GM10248 (cell line): ENCODE measurements around the gene SLC22A15.
A peak's percentile ranks its signal among the peaks of the same experiment; 100 is the strongest.

Experiments used
- CTCF ChIA-PET: fragments of 300-600 bp; sonication (Branson Sonifier 250); formaldehyde crosslinking; extraction: SDS; loops from one replicate; lab custom pipeline; 2021; ENCODE audit warnings: antibody characterized with exemption; lab: Yijun Ruan, JAX
- POLR2A ChIA-PET: fragments of 350-650 bp; sonication (Branson Sonifier 250); formaldehyde crosslinking; extraction: SDS; loops from one replicate; lab custom pipeline; 2020; ENCODE audit warnings: antibody characterized with exemption; lab: Yijun Ruan, JAX
- DNase-seq: peaks from one replicate; pipeline ENCODE4 v3.0.0; 2012; ENCODE audit errors: extremely low spot score
- TF ChIP-seq, protein P1 (sequence below): IDR thresholded peaks from 2 replicates; pipeline ENCODE4 v1.5.1; 2012; ENCODE audit warnings: mild to moderate bottlenecking, low read depth; ENCODE audit errors: extremely low read depth, missing control alignments, control extremely low read depth

Gene SLC22A15

DNA sequence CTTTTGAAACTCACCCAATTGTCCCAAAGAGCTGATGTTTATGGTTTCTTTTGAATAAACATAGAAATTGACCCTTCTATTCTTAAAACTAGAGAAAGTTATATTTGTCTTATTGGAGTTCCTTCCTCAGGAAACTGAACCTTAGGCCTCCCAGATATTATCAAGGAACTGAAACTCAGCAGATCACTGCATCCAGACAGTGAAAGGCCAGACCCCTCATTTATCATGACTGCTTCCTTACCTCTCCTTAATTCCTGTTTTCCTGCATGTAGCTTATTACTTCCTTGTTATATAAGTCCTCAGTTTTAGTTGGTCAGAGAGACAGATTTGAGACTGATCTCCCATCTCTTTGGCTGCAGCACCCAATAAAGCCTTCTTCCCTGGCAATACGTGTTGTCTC lies 27.5 kb downstream of the SLC22A15 start:
- DNase-seq = no peak
- POLR2A ChIA-PET = no interaction called here
- CTCF ChIA-PET = interaction anchor here (1.3 to 2.0 kb wide), 5 partner anchors 10 to 196 kb away, joined by 3 to 7 read pairs (median 3); no protein-coding TSS in a partner anchor
- TF ChIP-seq, protein P1, sequence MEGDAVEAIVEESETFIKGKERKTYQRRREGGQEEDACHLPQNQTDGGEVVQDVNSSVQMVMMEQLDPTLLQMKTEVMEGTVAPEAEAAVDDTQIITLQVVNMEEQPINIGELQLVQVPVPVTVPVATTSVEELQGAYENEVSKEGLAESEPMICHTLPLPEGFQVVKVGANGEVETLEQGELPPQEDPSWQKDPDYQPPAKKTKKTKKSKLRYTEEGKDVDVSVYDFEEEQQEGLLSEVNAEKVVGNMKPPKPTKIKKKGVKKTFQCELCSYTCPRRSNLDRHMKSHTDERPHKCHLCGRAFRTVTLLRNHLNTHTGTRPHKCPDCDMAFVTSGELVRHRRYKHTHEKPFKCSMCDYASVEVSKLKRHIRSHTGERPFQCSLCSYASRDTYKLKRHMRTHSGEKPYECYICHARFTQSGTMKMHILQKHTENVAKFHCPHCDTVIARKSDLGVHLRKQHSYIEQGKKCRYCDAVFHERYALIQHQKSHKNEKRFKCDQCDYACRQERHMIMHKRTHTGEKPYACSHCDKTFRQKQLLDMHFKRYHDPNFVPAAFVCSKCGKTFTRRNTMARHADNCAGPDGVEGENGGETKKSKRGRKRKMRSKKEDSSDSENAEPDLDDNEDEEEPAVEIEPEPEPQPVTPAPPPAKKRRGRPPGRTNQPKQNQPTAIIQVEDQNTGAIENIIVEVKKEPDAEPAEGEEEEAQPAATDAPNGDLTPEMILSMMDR = no peak

GRCh38 chr1:116006486-116006964 lies 30.2 kb downstream of the SLC22A15 start:
- ChIA-PET CTCF (interaction anchor here (1.8 kb wide), 2 partner anchors 14 to 15 kb away, joined by 7 to 10 read pairs; no protein-coding TSS in a partner anchor), POLR2A (no interaction called here)
- TF ChIP-seq, protein P1 = no peak
- DNase-seq = peak; percentile 17

DNA sequence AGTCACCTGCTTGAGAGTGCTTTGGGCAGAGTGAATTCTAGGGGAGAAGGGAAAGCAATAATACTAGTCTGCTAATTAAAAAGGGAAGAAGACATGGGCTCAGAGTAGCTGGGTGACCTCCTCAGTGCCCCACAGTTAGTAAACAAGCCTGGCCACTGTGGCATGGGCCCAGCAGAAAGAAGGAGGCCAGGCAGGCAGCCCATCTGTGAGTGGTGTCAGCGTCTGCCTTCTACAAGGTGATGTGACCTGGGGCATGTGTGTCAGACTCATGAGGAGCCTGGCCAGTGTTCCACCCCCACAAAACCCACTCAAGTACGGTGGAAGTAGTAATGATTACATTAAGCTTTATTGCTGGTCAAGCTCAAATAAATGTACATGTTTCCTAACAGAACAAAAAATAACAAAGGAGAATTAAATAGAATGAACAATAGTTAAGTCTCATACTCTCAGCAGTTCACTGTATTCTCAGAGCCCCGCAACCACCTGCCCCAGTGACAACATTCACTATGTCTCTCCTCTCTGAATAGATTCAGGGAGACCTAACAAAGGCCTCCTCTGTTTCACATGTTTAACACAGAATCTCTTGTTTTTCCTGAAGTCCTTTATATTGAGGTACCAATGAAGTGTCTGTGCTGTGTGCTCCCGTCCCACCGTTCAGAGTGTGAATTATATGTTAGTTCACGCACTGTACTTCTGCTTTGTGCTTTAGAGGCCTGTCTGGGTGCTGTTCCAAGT lies 32.5 kb downstream of the SLC22A15 start:
- DNase-seq = no peak
- TF ChIP-seq, protein P1 = no peak
- ChIA-PET CTCF (interaction anchor here (1.0 to 2.2 kb wide), 5 partner anchors 10 to 28 kb away, joined by 3 to 16 read pairs (median 5); no protein-coding TSS in a partner anchor), POLR2A (no interaction called here)

- TF ChIP-seq, protein P1 = no peak
- CTCF ChIA-PET = interaction anchor here (1.3 kb wide), 1 partner anchor 9 kb away, joined by 3 read pairs; no protein-coding TSS in a partner anchor
- DNase-seq = no peak
- POLR2A ChIA-PET = no interaction called here
Observed at GRCh38 chr1:116012716-116013115, 36.4 kb downstream of the SLC22A15 start.

- TF ChIP-seq, protein P1 = no peak
- ChIA-PET POLR2A (no interaction called here), CTCF (interaction anchor here (1.1 to 1.5 kb wide), 4 partner anchors 9 to 309 kb away, joined by 3 to 4 read pairs (median 4); no protein-coding TSS in a partner anchor)
- DNase-seq = no peak
Observed at GRCh38 chr1:116015679-116016078, 39.4 kb downstream of the SLC22A15 start.

DNA sequence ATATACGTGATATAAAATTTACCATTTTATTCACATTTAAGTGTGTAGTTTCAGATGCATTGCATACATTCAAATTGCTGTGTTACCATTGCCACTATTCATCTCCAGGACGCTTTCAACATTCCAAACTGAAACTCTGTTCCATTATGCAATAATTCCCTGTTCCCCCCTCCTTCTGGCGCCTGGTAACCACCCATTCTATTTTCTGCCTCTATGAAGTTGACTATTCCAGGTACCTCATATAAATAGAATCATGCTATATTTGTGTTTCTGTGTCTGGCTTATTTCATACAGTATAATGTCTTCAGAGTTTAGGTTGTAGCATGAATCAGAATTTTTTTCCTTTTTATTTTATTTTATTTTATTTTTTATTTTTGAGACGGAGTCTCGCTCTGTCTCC lies 41.7 kb downstream of the SLC22A15 start:
- POLR2A ChIA-PET = no interaction called here
- DNase-seq = no peak
- CTCF ChIA-PET = interaction anchor here (0.6 to 4.2 kb wide), 5 partner anchors 10 to 208 kb away, joined by 3 to 63 read pairs (median 8); no protein-coding TSS in a partner anchor
- TF ChIP-seq, protein P1 = no peak
